Mesenteric fat pad (tissue), 1 donor: Measurements from ENCODE around the gene OR2J2. TPM values are rescaled to one million over a fixed set of nuclear protein-coding genes. Genes with fewer than 3 reads are reported as not detected.
"Not testable (repeated sequence)": the region's sequence is repeated elsewhere in the genome, so short reads cannot be mapped to it uniquely, and the experiment has no call there.

Experiments used
- DNase-seq: peaks from one replicate; pipeline ENCODE4 v3.0.0-alpha.2; 2020; ENCODE audit warnings: low spot score
- long read RNA-seq: library from polyadenylated mRNA; unstranded; transcript quantifications from one replicate; pipeline ENCODE4 v2.0.0, GENCODE V29; 2020
- total RNA-seq: library from RNA; stranded (reverse); fragmentation: NEBNext Ultra II Directional; extraction: Animal tissue kit (Norgen Biotek cat#: 25700); gene quantifications from one replicate; pipeline ENCODE4 v1.2.1, GENCODE V29; 2021
- donor health status: DM: yes; HTN: yes; CAD: no.

Gene OR2J2
- total RNA-seq = not detected
- long read RNA-seq = 0 reads

DNA sequence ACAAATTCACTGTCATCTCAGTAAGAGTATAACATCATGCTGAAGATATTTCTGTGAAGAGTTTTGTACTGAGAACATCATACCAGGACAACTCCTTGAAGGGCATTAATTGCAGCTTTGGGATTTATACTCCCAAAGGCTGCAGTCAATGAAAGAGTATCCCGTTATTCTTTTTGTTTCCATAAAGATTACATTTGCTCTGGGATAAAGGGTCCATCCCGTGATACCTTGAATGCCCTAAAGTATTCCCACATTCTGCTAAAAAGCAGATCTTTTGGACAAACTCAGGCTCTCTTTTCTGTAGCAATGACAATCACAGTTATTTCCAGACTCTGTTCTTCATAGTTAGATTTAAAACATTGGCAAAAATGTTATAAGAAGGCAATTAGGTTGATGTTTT, at the start of gene OR2J2:
Gene OR2J2, plus strand, starts transcription at position 301 of the 400 bp plus-strand sequence. CDS start 2,729 bp downstream, outside the sequence.
- DNase-seq = not testable (repeated sequence)

DNA sequence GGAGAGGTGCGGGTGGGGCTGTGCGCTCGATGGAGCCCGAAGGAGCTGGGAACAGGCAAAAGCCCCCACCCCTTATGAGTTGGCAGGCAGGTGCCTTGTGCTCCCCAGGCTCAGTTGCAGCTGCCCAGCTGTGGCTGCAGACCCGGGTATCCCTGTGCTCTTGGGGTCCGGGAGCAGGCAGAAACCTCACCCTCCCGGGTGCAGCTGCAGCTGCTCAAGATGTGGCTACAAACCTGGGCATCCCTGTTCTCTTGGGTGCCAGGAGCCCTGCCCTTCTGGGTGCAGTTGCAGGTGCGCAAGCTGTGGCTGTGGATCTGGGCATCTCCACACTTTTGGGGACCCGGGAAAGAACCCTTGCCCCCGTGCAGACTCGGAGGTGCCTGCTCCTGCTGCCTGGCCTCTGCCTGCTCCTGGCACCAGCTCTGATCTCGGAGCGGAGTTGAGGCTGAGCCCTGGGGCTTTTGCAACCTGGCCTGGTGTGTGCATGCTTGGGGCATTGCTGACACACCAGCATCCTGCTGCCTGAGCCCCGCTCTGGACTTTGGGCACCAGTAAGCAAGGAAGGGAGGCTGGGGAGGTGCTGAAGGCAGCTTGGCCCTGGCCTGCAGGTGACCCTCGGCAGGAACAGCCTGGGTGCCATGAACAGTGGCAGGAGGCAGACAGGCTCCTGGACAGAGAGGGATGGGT, 41.2 kb upstream of the OR2J2 start:
- no peak for DNase-seq

DNA sequence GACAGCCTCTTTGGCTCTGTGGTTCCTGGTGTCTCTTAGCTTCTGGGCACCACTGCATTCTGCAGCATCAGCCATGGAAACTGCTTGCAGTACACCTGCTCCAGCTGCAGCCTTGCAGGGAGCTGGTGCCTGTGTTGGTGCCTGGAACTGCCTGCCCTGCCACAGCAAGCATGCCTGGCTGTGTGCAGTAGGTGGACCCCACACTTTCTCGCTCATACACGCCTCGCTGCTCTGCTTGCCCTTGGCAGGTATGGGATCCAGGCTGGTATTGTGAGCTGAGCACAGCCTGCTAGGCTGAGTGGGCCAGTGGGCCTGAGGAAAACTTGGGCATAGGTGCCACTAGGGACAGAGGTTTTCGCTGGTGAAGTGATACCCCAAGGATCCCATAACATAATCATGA, 40.1 kb upstream of the OR2J2 start:
- no peak for DNase-seq

GRCh38 chr6:29131691-29132090, 39.0 kb upstream of the OR2J2 start:
- no peak for DNase-seq

DNA sequence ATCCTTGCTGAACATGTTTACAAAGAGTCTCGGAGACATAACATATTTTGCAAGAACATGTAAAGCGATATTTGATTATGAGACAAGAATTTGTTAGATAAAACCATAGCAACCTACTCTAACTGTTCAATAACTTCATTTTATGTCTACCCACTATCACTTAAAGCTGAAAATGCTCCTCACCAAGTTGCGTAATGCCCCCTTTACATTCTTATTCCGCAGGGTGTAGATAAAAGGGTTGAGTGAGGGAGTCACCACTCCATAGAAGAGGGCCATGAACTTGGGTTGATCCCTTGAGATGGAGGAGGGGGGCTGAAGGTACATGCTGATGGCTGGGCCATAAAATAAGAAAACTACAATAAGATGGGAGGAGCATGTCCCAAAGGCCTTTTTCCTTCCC, 33.0 kb upstream of the OR2J2 start:
- DNase-seq = no peak

DNA sequence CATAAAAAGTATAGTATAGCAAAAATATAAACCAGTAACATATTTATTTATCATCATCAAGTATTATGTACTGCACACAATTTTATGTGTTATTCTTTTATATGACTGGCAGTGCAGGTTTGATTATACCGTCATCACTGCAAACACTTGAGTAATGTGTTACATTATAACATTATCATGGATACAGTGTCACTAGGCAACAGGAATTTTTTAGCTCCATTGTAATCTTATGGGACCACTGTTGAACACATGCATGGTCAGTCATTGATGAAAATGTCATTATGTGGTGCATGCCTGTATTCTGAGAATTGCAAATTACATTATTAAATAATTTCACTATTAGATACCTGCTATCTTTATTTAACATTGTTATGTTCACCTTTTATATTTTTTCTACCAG, 29.1 kb upstream of the OR2J2 start:
- no peak for DNase-seq

DNA sequence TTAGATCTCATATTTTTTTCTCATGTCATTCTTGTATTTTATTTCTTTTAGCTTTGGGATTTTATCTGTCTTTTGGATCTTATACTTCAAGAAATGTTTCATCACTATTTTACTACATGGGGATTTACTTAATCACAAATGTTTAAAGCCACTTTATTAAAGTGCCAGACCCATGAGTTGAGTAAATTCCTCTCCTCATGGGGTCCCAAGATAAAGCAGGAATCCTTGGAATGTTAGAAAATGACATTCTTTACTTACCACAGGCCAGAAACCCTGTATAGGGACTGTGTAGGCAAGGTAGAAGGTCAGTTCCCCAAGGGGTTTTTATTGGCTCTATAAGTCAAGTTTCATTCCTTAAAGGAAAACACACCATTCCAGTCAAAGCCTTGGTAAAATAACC, 28.4 kb upstream of the OR2J2 start:
- DNase-seq = no peak

GRCh38 chr6:29146179-29146578, 24.5 kb upstream of the OR2J2 start:
- no peak for DNase-seq

- DNase-seq = no peak
These were observed 23.6 kb upstream of the OR2J2 start for GRCh38 chr6:29147074-29147473.

DNA sequence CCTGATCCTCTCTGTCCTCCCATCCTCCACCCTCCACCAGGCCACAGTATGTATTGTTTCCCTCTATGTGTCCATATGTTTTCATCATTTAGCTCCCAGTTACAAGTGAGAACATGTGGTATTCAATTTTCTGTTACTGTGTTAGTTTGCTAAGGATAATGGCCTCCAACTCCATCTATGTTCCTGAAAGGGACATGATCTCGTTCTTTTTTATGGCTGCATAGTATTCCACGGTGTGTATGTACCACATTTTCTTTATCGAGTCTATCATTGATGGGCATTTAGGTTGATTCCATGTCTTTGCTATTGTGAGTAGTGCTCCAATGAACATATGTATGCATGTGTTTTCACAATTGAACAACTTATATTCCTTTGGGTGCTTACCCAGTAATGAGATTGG, 21.3 kb upstream of the OR2J2 start:
- DNase-seq = not testable (repeated sequence)

DNA sequence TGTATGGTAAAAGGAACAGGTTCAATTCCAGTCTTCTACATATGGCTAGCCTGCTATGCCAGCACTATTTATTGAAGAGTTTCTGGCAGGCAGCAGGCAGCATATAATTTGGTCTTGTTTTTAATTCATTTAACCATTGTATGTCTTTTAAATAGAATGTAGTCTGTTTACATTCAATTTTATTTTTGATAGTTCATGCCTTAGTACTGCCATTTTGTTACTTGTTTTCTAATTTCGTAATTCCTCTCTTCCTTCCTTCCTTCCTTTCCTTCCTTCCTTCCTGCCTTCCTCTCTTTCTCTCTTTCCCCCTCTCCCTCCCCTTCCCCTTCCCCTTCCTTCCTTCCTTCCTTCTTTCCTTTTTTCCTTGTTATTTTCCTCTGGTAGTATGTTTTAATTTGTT, 17.6 kb upstream of the OR2J2 start:
- no peak for DNase-seq

DNA sequence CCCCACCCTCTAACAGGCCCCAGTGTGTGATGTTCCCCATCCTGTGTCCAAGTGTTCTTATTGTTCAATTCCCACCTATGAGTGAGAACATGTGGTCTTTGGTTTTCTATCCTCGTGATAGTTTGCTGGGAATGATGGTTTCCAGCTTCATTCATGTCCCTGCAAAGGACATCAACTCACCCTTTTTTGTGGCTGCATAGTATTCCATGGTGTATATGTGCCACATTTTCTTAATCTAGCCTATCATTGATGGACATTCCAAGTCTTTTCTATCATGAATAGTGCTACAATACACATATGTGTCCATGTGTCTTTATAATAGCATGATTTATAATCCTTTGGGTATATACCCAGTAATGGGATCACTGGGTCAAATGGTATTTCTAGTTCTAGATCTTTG, 15.5 kb upstream of the OR2J2 start:
- DNase-seq = not testable (repeated sequence)

- not testable (repeated sequence) for DNase-seq
These were observed 10.8 kb upstream of the OR2J2 start for GRCh38 chr6:29159922-29160321.

- not testable (repeated sequence) for DNase-seq
These were observed 5.1 kb upstream of the OR2J2 start for GRCh38 chr6:29165571-29165970.

DNA sequence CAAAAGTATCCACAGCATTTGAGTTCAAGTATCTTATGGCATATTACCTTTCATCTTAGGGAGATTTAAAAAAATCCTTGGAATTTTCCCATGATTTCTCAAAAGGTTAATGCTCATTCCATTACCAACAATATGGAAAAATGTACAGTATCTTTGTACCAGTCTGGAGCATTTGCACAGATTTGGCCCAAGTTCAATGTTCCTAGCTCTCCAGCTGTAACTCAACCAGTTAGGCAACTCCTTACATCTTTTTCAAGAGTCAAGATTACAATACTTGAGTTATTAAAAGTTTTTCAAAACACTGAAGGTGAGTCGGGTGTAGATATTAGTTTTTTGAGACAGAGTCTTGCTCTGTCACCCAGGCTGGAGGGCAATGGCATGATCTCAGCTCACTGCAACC, 1.0 kb downstream of the OR2J2 start:
- DNase-seq = no peak

GRCh38 chr6:29183594-29183993, 12.9 kb downstream of the OR2J2 start:
- no peak for DNase-seq

- not testable (repeated sequence) for DNase-seq
These were observed 18.0 kb downstream of the OR2J2 start for GRCh38 chr6:29188659-29189058.

DNA sequence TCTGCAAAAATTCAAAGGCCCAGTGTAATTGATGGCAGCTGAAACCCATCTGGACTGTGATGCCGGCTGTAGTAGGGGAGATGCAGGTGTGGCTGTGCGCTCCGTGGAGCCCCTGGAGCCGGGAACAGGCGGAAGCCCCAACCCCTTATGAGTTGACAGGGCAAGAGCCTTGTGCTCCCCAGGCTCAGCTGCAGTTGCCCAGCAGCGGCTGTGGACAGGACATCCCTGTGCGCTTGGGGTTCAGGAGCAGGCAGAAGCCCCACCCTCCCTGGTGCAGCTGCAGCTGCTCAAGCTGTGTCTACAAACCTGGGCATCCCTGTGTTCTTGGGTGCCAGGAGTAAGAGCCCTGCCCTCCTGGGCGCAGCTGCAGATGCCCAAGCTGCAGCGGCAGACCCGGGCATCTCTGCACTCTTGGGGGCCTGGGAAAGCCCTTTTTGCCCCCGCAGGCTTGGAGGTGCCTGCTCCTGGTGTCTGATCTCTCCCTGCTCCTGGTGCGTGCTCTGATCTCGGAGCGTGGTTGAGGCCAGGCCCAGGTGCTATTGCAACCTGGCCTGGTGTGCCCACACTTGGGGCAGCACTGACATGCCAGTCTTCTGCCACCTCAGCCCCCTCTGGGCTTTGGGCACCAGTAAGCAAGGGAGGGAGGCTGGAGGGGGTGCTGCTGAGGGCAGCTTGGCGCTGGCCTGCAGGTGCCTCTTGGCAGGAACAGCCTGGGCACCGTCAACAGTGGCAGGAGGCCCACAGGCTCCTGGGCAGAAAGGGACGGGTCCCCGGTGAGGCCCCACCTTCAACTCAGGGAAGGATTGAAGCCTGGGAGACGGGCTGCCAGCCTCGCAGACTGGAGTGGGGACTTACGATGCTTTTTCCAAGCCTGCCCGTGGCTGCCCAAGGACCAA, 30.3 kb downstream of the OR2J2 start:
- peak; percentile 86 for DNase-seq

GRCh38 chr6:29201966-29202365, 31.3 kb downstream of the OR2J2 start:
- DNase-seq = no peak

- no peak for DNase-seq
These were observed 40.8 kb downstream of the OR2J2 start for GRCh38 chr6:29211488-29211887.

GRCh38 chr6:29216528-29216927, 45.8 kb downstream of the OR2J2 start:
- no peak for DNase-seq

DNA sequence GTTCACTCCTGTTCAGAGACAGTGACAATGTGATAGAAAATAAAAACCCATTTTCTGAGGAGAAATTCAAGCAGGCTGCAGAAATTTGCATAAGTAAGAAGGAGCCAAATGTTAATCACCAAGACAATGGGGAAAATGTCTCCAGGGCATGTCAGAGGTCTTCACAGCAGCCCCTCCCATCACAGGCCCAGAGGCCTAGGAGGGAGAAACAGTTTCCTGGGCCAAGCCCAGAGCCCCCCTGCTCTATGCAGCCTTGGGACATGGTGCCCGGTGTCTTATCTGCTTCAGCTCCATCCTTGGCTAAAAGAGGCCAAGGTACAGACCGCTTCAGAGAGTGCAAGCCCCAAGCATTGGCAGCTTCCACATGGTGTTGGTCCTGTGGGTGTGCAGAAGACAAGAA, 46.5 kb downstream of the OR2J2 start:
- not testable (repeated sequence) for DNase-seq
